ENCODE results near the gene ATP1A2.

Gene ATP1A2

DNA sequence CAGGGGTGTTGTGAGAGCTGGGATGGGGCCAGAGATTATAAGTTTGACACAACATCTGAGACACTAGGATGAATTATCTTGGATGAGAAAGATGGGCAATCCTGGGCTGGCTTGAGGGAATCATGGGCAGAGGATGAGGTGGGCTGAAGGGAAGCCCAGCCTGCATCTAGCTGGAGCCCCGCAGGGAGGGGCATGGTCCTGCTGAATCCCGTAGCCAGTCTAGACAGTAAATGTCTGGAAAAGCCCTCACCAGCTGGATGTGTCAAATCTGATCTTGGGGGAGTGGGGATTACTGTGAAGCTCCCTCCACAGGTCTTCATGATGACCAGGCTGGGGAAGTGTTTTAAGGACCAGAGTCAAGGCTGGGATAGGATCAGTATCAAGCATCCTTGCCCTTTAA is 71.2 kb downstream of the ATP1A2 start:
- DNase-seq = no peak

DNA sequence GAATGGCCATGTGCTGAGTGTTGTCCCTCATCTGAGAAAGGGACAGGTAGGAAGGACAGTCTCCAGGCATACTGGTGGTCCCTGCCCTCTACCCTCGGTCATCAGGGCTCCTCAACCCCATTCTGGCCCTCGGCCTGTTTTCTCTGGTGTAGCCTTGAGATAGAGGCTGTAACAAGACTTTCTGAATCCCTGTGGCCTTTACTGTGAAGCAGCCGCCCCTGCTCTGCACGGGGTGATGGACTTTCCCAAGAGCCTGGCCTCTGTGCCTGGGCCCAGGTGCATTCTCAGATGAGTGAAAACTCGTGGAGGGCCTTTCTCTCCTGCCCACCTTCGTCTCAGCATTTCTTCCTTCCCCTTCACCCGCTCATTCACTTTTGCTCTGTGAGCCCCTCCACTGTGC is 71.8 kb downstream of the ATP1A2 start:
- DNase-seq = no peak

DNA sequence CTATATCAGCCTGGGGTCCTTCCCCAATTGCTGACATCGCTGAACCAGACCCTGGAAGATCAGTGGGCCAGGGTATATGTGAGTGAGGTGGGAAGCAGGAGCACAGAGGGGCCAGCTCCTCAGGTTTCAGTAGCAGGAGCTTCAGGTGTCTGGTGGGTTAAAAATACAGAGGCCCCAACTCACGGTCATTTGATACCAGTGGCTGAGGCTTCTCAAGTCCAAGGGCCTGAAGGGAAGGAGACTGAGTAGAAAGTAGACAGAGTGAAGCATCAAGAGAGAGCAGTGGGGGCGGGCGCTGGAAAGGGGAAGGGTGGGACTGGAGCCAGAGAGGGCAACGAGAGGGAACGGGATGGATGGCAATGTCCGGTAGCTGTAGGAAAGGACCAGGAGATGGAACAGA is 72.8 kb downstream of the ATP1A2 start:
- DNase-seq = no peak

DNA sequence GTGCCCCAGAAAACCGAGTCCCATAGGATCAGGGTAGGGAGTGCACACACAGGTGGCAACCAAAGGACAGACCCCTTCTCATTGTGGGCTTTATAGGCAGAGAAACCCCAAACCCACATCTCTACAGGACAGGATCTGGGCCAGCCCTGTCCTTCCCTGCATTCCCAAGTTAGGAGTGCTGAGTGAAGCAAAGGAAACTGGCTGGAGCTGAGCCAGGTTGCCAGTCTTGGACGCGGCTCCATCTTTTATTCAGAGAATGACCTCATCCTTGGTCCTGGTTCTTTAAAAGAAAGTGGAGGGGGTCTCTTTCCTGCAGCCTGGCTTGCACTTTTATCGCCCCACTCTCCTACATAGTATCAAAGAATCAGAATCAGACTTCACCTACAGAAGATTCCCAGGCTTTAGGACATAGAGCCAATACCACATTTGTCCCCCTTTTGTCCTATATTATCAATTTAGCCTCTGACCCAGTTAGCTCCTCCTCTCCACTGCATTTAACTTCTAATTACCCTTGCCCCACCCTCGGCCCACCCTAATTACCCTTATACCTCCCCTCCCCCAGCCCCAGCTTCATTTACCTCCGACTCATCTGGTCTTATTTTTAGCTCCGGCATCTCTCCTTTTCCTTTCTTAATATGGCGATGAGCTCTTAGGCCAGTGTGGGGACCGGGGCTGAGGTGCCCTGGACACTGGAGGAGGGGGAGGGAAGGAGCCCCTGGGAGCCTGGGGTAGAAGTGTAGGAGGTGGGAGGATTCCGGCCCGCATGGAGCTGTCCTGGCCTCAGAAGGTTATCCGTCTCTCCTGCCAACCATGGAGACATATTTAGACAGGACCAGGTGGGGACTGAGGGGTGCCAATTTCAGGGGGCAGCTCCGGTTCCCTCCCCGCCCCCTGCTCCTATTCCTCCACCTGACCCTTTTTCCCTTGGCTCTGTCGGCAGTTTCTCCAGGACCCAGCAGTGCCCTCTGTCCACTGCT is 74.4 kb downstream of the ATP1A2 start, which contains the start of gene CASQ1:
TSS of gene CASQ1 (plus strand) at position 927 of the 977 bp plus-strand sequence. CDS start 177 bp downstream, outside the sequence.
- no peak for DNase-seq

DNA sequence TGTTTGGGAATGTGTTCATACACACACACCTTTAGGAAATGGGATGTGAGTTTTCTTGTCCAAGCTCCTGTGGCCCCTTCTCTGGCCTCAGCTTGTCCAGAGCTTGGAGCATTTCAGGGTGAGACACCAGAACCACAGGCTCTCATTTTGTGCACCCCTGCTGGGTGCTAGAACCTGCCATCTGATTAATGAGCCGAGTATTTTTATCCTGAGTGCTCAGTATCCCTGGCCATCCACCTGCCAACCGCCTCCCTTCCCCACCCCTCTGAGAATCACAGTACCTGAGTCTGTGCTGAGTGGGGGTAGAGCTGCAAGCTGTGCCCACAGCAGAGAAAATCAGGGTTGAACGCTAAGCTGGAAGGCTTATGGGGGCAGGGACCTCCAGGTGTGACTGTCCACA is 76.2 kb downstream of the ATP1A2 start:
- DNase-seq = no peak

DNA sequence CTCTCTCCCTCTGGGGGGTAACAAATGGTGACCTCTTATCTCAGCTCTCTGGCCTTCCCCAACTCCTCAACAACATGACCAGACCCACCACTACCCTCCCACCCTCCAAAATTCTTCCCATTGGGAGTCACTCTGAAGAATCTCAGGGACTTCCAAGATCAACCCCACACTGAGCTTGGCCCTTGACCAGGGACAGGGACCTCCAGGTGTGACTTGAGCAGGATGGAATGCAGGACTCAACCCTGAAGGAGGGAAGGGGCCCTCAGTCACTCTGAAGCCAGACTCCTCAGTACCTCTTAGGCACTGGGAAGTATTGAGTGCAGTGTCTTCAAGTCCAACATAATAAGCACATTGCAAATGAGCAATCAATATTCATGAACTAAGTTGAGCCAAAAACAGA is 76.7 kb downstream of the ATP1A2 start:
- DNase-seq = no peak

All from activated CD4-positive, alpha-beta T cell treated with anti-CD3 and anti-CD28 coated beads, Interleukin-2, Interleukin-6, amounts not matched to agents 100 ng/mL and 50 ng/mL, durations not matched to agents 16 hours and 8 hours (primary cell).